ENCODE measurements around the gene FAT3. TPM values are rescaled to one million over a fixed set of nuclear protein-coding genes. Genes with fewer than 3 reads are reported as not detected.
A peak's percentile ranks its signal among the peaks of the same experiment; 100 is the strongest.

Gene FAT3
- total RNA-seq, 1 donor from 2014 or later = 1.7 TPM

DNA sequence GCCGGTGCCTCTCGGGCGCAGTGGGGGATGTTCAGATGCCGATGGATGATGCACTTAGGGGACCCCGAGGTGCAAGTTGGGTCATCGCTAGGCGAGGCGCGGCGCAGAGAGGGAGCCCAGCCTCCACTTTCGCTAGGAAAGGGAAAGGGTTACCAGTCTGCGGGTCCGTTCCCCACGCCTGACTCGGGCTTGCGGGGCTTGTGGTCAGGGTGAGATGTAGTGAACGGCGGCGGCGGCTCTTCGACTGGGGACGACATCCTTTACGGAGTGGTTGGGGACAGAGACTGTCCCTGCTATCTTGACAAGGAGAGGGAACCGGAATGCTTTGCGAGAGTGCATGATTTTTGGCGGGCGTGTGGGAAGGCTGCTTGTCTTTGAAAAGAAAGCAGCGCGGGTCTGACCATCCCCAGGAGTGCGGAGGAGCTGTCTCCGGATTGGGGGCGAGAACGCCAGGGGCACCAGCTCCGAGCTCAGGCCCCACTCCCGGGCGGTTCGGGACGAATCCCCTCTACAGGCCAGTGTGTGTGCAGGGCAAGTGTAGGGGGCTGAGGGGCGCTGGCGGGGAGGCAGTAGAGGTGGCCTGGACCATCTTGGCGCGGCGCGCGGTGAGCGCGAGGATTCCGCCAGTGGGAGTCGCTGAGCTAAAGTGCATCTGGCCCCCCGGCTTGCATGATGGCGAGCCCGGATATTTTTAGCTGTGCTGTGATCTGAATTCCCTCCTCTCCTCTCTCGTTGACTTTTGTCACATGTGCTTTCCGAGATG is 1.1 kb downstream of the FAT3 start:
- H3K27me3 ChIP-seq (ENCODE audit: control insufficient read depth, insufficient read depth, low read length) = peaks cover 25% of the 10 kb centered on the region
- H3K36me3 ChIP-seq (ENCODE audit: control insufficient read depth, insufficient read depth, low read length) = no peaks in the 10 kb centered on the region
- TF ChIP-seq, protein P1, sequence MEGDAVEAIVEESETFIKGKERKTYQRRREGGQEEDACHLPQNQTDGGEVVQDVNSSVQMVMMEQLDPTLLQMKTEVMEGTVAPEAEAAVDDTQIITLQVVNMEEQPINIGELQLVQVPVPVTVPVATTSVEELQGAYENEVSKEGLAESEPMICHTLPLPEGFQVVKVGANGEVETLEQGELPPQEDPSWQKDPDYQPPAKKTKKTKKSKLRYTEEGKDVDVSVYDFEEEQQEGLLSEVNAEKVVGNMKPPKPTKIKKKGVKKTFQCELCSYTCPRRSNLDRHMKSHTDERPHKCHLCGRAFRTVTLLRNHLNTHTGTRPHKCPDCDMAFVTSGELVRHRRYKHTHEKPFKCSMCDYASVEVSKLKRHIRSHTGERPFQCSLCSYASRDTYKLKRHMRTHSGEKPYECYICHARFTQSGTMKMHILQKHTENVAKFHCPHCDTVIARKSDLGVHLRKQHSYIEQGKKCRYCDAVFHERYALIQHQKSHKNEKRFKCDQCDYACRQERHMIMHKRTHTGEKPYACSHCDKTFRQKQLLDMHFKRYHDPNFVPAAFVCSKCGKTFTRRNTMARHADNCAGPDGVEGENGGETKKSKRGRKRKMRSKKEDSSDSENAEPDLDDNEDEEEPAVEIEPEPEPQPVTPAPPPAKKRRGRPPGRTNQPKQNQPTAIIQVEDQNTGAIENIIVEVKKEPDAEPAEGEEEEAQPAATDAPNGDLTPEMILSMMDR (IDR thresholded peaks at IDR 0.05; ENCODE audit: insufficient read depth, low read length, poor library complexity, severe bottlenecking) = peak; percentile 30
- no peak for DNase-seq (ENCODE audit: low read depth)
- H3K4me3 ChIP-seq (ENCODE audit: low read depth, low read length) = peak overlapping the region; percentile 44

DNA sequence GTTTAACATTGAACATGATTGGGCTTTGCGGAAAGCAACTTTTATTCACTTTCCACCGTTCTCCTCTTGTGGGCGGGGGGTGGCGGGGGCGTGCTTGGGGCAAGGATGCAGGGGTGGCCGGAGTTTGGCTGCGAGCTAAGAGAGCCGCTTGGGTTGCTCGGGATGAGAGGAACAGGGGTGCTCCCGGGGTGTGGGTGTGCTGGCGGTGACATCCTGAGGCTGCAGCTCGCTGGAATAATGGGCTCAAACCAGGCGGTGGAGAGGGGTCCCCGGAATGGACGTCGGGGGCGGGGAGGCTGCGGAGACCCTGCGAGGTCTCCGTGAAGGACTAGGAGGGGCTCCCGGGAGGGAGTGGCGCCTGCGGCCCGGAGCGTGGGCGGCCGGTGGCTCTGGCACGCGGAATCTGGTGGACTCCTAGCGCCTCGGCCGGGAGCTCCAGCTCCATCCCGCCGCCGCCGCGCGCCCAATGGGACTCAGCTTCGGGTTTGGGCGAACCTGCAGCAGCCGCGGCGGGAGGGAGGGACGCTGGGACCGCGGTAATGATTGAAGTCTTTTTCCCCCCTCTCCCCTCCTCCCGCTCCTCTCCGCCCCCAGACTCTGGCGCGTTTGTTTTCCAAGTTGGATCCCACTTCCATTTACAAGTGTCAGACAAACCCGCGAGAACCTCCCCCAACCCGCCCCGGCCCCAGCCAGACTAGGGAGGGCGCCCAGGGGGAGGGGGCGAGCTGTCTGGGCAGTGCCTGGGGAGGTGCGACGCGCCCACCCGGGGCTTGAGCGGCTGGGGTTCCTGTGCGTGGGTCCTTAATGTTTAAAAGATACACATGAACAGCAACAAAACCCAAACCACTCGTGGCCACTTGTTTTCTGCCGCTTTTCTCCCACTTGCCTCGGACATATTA is 2.0 kb downstream of the FAT3 start:
- TF ChIP-seq, protein P1 (IDR thresholded peaks at IDR 0.05; ENCODE audit: insufficient read depth, low read length, poor library complexity, severe bottlenecking) = no peak
- H3K4me3 ChIP-seq (ENCODE audit: low read depth, low read length) = peak overlapping the region; percentile 44
- no peak for DNase-seq (ENCODE audit: low read depth)
- H3K27me3 ChIP-seq (ENCODE audit: control insufficient read depth, insufficient read depth, low read length) = peaks cover 25% of the 10 kb centered on the region
- H3K36me3 ChIP-seq (ENCODE audit: control insufficient read depth, insufficient read depth, low read length) = no peaks in the 10 kb centered on the region

DNA sequence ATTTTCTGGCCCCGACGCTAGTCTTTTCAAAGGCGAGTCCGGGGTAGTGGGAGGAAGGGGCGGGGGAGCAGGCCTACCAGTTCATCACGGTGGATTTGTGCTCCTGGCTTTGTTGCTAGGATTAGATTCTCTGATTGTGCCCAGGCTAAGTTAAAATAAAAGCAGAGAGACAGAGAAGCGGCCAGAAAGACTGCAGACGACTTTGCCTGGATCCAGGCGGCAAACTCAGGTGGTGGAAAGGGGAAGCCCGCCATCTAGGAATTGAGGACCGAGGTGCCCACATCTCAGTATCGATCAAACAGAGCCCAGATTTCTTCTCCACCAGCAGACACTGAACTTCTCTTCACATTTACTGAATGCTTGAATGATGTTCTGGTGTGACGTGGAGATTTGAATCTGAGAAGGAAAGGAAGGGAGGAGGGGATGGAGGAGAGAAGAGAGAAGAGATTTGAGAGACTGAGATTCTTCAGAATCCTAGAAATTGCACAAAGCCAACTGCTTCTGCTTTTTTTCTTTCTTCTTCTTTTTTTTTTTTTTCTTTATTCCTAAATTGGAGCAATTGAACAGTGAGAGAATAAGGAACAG is 2.7 kb downstream of the FAT3 start:
- TF ChIP-seq, protein P1 (IDR thresholded peaks at IDR 0.05; ENCODE audit: insufficient read depth, low read length, poor library complexity, severe bottlenecking) = no peak
- Histone ChIP-seq H3K27me3 (ENCODE audit: control insufficient read depth, insufficient read depth, low read length) (peaks cover 25% of the 10 kb centered on the region), H3K36me3 (ENCODE audit: control insufficient read depth, insufficient read depth, low read length) (no peaks in the 10 kb centered on the region), H3K4me3 (ENCODE audit: low read depth, low read length) (peak overlapping the region; percentile 44)
- DNase-seq (ENCODE audit: low read depth) = no peak

DNA sequence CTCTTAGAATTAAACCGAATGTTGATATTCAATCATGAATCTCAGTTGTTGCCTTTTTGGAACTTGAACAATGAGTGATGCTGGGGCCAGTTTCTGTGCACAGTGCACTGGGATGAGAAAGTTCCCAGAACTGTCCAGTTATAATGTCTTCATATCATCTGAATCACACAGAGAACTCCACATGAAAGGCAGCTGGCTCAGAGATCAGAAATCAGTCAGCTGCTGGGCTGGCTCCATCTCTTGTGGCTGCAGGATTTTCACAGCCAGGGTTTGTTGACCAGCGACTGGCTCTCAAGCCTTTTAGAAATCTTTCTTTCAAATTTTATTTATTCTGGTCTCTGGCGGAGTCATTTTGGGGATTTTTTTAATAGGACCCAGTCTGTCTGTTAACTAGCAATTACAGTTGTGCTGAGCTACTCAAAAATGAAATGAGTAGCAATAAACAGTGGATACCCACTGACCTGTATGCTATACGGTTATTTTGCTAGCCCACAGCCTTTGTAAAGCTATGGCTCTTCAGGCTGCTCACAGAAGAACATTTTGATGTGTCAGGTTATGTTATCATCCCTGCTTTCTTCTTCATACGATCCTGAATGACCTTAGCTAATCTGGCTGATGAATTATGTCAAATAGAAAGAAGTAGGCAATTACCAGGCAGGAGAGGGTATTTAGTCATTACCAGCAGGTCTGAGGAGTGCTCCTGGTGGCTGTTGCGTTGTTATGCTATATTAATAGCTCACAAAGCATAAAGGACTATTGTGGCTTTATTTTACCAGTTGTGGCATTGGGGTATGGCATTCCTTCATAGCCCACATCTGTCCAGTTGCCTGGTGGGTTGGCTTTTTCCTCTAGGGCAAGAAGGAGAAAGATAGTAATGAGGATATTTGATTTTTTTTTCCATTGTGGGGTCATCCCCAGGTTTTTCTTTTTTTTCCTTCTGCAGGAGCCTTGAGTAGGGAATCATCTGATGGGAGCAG is 3.6 kb downstream of the FAT3 start:
- TF ChIP-seq, protein P1 (IDR thresholded peaks at IDR 0.05; ENCODE audit: insufficient read depth, low read length, poor library complexity, severe bottlenecking) = no peak
- no peaks in the 10 kb centered on the region for H3K36me3 ChIP-seq (ENCODE audit: control insufficient read depth, insufficient read depth, low read length)
- DNase-seq (ENCODE audit: low read depth) = no peak
- no peak overlapping the region for H3K4me3 ChIP-seq (ENCODE audit: low read depth, low read length)
- H3K27me3 ChIP-seq (ENCODE audit: control insufficient read depth, insufficient read depth, low read length) = peaks cover 25% of the 10 kb centered on the region

DNA sequence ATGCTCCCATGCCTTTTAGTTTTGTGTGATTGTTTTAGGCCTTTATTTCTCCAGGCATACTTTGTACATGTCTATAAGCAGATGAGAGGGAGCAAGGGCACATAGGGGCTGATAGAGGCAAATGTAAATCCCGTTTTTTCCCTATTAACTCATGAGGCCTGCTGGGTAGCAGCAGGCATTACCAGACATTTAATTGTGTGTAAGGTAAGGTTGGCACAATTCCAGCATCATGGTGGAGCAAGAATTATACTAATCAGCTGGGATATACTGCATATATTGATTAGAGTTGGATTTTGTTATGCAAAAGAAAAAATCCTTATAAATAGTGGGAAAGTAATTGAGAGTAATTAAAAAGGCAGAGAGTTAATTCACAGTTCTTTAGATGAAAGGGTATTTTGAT is 12.2 kb downstream of the FAT3 start:
- TF ChIP-seq, protein P1 (IDR thresholded peaks at IDR 0.05; ENCODE audit: insufficient read depth, low read length, poor library complexity, severe bottlenecking) = no peak
- Histone ChIP-seq H3K4me3 (ENCODE audit: low read depth, low read length) (no peak overlapping the region), H3K27me3 (ENCODE audit: control insufficient read depth, insufficient read depth, low read length) (no peaks in the 10 kb centered on the region), H3K36me3 (ENCODE audit: control insufficient read depth, insufficient read depth, low read length) (no peaks in the 10 kb centered on the region)
- no peak for DNase-seq (ENCODE audit: low read depth)

Measured in kidney epithelial cell (primary cell).